ENCODE data around the gene FANCC.

Gene FANCC

DNA sequence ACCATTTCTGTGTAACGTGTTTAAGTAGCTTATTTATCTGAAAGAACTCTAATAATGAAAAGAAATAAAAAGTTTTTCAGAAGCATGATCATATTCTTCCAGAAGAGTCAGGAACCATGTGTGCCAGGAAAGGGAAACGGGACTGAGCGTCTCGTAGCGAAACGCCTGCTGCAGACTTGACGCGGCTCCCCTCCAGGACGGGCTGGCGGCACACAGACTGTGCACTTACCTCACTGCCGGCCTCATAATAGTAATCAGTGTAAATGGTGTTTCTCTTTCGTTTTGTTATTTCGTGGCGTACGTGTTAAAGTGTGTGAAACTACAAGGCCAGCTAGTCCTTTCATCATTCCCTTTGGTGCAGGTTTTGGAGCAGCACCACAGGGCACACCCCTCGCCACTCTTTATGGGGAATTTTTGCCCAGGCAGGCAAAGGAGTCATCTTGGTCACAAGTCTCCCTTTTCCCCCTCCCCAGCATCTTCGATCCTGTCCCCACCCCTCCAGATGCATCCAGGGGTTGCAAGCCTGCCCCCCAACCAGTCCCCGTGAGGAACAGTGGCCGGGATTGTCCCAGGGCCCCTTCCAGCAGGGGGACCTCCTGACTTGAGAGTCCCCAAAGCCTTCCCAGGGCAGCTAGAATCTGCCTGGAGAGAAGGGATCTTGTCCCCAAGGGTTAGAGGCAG lies 233.1 kb downstream of the FANCC start:
- Histone ChIP-seq H3K9ac (ENCODE audit: low read depth, low read length) (no peak overlapping the region), H3K4me1 (ENCODE audit: insufficient read depth, low read length) (0 out of 2 replicates have a peak, but pooled peaks cover 4% of the 10 kb centered on the region), H3K4me2 (ENCODE audit: insufficient read depth, low read length) (no peak overlapping the region), H2AFZ (ENCODE audit: low read depth, low read length) (no peak overlapping the region), H3K36me3 (ENCODE audit: insufficient read depth, low read length) (peaks cover 6% of the 10 kb centered on the region), H3K27me3 (ENCODE audit: insufficient read depth, low read length, poor library complexity) (no peaks in the 10 kb centered on the region), H3K27ac (ENCODE audit: low read length) (no peak overlapping the region), H3K9me3 (ENCODE audit: insufficient read depth, low read length, severe bottlenecking) (no peaks in the 10 kb centered on the region), H3K4me3 (ENCODE audit: low read depth in 1 of 2, low read length in 2 of 2) (no peak overlapping the region), H4K20me1 (ENCODE audit: insufficient read depth, low read length) (no peaks in the 10 kb centered on the region), H3K79me2 (ENCODE audit: insufficient read depth, low read length) (no peaks in the 10 kb centered on the region)
- TF ChIP-seq, protein P1, sequence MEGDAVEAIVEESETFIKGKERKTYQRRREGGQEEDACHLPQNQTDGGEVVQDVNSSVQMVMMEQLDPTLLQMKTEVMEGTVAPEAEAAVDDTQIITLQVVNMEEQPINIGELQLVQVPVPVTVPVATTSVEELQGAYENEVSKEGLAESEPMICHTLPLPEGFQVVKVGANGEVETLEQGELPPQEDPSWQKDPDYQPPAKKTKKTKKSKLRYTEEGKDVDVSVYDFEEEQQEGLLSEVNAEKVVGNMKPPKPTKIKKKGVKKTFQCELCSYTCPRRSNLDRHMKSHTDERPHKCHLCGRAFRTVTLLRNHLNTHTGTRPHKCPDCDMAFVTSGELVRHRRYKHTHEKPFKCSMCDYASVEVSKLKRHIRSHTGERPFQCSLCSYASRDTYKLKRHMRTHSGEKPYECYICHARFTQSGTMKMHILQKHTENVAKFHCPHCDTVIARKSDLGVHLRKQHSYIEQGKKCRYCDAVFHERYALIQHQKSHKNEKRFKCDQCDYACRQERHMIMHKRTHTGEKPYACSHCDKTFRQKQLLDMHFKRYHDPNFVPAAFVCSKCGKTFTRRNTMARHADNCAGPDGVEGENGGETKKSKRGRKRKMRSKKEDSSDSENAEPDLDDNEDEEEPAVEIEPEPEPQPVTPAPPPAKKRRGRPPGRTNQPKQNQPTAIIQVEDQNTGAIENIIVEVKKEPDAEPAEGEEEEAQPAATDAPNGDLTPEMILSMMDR (IDR thresholded peaks at IDR 0.05; ENCODE audit: borderline replicate concordance, extremely low read depth, low read length, poor library complexity, severe bottlenecking) = no peak
- no peak for TF ChIP-seq EZH2 (IDR thresholded peaks at IDR 0.05; ENCODE audit: borderline replicate concordance, low read depth, low read length, severe bottlenecking)
- ATAC-seq (ENCODE audit: insufficient read depth, low read depth) (no peak), DNase-seq (no peak)

DNA sequence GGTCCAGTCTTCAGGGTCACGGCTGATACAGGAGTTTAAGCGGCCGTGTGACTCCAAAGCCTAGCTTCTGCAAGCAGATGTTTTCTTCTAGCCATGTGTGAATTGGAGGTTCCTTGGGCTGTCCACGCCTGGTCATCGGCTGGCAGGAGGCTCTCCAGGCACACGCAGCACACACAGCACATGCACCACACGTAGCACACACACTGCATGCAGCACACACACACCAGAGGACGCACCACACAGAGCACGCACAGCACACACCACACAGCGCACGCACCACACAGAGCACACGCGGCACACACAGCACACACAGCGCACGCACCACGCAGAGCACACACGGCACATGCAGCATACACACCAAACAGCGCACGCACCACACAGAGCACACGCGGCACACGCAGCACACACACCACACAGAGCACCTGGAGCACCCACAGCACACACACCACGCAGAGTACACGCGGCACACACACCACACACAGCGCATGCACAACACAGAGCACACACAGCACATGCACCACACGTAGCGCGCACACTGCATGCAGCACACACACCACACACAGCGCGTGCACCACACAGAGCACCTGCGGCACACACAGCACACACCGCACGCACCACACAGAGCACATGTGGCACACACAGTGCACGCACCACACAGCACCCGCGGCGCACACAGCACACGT lies 234.3 kb downstream of the FANCC start:
- Histone ChIP-seq H3K9ac (ENCODE audit: low read depth, low read length) (no peak overlapping the region), H3K4me3 (ENCODE audit: low read depth in 1 of 2, low read length in 2 of 2) (no peak overlapping the region), H4K20me1 (ENCODE audit: insufficient read depth, low read length) (no peaks in the 10 kb centered on the region), H2AFZ (ENCODE audit: low read depth, low read length) (no peak overlapping the region), H3K79me2 (ENCODE audit: insufficient read depth, low read length) (no peaks in the 10 kb centered on the region), H3K27me3 (ENCODE audit: insufficient read depth, low read length, poor library complexity) (no peaks in the 10 kb centered on the region), H3K9me3 (ENCODE audit: insufficient read depth, low read length, severe bottlenecking) (no peaks in the 10 kb centered on the region), H3K4me2 (ENCODE audit: insufficient read depth, low read length) (no peak overlapping the region), H3K36me3 (ENCODE audit: insufficient read depth, low read length) (peaks cover 6% of the 10 kb centered on the region), H3K4me1 (ENCODE audit: insufficient read depth, low read length) (0 out of 2 replicates have a peak, but pooled peaks cover 4% of the 10 kb centered on the region), H3K27ac (ENCODE audit: low read length) (no peak overlapping the region)
- ATAC-seq (ENCODE audit: insufficient read depth, low read depth) = no peak
- no peak for DNase-seq
- TF ChIP-seq EZH2 (IDR thresholded peaks at IDR 0.05; ENCODE audit: borderline replicate concordance, low read depth, low read length, severe bottlenecking) = no peak
- TF ChIP-seq, protein P1 (IDR thresholded peaks at IDR 0.05; ENCODE audit: borderline replicate concordance, extremely low read depth, low read length, poor library complexity, severe bottlenecking) = no peak

DNA sequence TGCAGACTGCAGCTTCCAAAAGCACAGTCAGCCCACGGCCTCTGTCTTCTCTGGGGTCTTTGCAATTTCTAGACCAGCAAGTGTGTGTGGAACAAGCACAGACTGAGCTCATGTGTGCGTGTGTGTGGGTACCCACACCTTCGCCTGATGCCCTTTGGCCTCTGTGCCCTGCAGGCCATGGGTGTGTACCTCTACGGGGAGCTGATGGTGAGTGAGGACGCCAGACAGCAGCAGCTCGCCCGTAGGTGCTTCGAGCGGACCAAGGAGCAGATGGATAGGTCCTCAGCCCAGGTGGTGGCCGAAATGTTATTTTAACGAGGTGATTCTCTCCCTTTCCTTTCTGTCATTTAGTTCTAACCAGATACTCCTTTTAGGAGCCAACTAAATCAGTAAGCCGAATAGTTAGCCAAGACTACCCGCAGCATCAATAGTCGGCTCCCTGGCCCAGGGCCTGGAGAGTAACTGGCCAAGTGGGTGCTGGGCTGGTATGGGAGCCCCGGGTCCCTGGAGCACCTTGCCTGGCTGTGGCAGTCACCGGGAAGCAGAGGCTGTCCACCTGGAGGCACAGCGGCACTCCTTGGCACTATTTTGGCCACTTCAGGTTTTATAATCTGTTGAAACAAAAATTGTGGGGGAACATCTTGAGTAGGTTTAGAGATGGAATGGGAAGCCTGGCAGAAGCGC lies 235.0 kb downstream of the FANCC start:
- no peak overlapping the region for H3K4me3 ChIP-seq (ENCODE audit: low read depth in 1 of 2, low read length in 2 of 2)
- no peaks in the 10 kb centered on the region for H3K9me3 ChIP-seq (ENCODE audit: insufficient read depth, low read length, severe bottlenecking)
- H3K27ac ChIP-seq (ENCODE audit: low read length) = no peak overlapping the region
- DNase-seq (no peak), ATAC-seq (ENCODE audit: insufficient read depth, low read depth) (no peak)
- H3K79me2 ChIP-seq (ENCODE audit: insufficient read depth, low read length) = no peaks in the 10 kb centered on the region
- H3K27me3 ChIP-seq (ENCODE audit: insufficient read depth, low read length, poor library complexity) = no peaks in the 10 kb centered on the region
- no peak overlapping the region for H2AFZ ChIP-seq (ENCODE audit: low read depth, low read length)
- H4K20me1 ChIP-seq (ENCODE audit: insufficient read depth, low read length) = no peaks in the 10 kb centered on the region
- H3K36me3 ChIP-seq (ENCODE audit: insufficient read depth, low read length) = peaks cover 6% of the 10 kb centered on the region
- no peak overlapping the region for H3K9ac ChIP-seq (ENCODE audit: low read depth, low read length)
- 0 out of 2 replicates have a peak, but pooled peaks cover 4% of the 10 kb centered on the region for H3K4me1 ChIP-seq (ENCODE audit: insufficient read depth, low read length)
- TF ChIP-seq, protein P1 (IDR thresholded peaks at IDR 0.05; ENCODE audit: borderline replicate concordance, extremely low read depth, low read length, poor library complexity, severe bottlenecking) = no peak
- no peak for TF ChIP-seq EZH2 (IDR thresholded peaks at IDR 0.05; ENCODE audit: borderline replicate concordance, low read depth, low read length, severe bottlenecking)
- H3K4me2 ChIP-seq (ENCODE audit: insufficient read depth, low read length) = no peak overlapping the region

All from DND-41 (cell line).